ENCODE results near the gene ENTR1. TPM values are rescaled to one million over a fixed set of nuclear protein-coding genes. Genes with fewer than 3 reads are reported as not detected.

The ENTR1 gene
- total RNA-seq, 1 donor from 2014 or later: 57.9 TPM

DNA sequence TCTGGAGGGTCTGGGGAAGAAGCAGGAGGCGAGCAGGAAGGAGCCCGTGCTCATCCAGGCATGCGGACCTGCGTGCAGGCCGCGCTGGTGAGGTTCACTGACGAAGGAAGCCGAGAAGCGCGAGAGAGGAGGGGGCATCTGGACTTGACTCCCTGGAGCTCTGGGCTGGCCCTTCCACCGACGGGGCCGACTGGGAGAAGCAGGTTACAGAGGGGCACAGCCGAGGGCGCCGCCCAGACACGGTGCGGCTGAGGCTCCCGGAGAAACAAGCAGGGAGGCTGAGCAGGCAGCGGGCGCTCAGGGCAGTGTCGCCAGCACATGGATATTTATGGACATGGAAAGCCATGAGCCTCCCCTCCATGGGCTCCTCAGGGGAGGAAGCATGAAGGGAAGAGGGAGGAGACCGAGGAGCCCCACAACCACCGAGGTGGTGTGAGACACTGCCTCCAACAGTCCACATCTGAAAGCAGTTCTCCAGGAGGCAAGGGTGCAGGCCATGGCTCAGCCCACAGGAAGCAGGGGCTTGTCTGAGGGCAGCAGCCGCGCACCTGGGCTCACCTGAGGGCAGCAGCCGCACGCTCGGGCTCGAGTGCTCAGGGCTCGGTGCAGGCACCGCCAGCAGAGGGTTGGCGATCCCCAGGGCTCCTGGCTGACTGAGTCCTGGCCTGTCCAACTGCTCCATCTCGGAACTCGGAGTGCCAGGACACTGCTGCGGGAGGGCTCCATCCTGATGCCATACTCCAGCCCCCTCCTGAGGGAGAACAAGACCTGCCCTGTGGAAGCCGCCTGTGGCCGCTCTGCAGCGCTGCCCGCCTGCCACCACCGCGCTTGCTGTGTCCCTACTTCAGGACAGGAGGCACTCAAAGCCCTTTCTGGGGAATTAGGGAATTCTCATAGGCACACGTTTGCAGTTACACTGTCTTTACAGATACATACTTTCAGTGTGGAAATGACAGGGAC is 44.9 kb upstream of the ENTR1 start:
- H3K27me3 Mint-ChIP-seq (ENCODE audit: unreplicated experiment): no peaks in the 10 kb centered on the region
- TF ChIP-seq, protein P1, sequence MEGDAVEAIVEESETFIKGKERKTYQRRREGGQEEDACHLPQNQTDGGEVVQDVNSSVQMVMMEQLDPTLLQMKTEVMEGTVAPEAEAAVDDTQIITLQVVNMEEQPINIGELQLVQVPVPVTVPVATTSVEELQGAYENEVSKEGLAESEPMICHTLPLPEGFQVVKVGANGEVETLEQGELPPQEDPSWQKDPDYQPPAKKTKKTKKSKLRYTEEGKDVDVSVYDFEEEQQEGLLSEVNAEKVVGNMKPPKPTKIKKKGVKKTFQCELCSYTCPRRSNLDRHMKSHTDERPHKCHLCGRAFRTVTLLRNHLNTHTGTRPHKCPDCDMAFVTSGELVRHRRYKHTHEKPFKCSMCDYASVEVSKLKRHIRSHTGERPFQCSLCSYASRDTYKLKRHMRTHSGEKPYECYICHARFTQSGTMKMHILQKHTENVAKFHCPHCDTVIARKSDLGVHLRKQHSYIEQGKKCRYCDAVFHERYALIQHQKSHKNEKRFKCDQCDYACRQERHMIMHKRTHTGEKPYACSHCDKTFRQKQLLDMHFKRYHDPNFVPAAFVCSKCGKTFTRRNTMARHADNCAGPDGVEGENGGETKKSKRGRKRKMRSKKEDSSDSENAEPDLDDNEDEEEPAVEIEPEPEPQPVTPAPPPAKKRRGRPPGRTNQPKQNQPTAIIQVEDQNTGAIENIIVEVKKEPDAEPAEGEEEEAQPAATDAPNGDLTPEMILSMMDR (IDR thresholded peaks at IDR 0.05): no peak
- H3K9me3 Mint-ChIP-seq (ENCODE audit: unreplicated experiment): no peaks in the 10 kb centered on the region
- H3K27ac Mint-ChIP-seq (ENCODE audit: unreplicated experiment): no peak overlapping the region
- no peak overlapping the region for H3K4me3 Mint-ChIP-seq (ENCODE audit: unreplicated experiment)
- peaks cover 57% of the 10 kb centered on the region for H3K36me3 Mint-ChIP-seq (ENCODE audit: unreplicated experiment)
- DNase-seq (ENCODE audit: extremely low spot score, unreplicated experiment): no peak
- no peaks in the 10 kb centered on the region for H3K4me1 Mint-ChIP-seq (ENCODE audit: unreplicated experiment)

DNA sequence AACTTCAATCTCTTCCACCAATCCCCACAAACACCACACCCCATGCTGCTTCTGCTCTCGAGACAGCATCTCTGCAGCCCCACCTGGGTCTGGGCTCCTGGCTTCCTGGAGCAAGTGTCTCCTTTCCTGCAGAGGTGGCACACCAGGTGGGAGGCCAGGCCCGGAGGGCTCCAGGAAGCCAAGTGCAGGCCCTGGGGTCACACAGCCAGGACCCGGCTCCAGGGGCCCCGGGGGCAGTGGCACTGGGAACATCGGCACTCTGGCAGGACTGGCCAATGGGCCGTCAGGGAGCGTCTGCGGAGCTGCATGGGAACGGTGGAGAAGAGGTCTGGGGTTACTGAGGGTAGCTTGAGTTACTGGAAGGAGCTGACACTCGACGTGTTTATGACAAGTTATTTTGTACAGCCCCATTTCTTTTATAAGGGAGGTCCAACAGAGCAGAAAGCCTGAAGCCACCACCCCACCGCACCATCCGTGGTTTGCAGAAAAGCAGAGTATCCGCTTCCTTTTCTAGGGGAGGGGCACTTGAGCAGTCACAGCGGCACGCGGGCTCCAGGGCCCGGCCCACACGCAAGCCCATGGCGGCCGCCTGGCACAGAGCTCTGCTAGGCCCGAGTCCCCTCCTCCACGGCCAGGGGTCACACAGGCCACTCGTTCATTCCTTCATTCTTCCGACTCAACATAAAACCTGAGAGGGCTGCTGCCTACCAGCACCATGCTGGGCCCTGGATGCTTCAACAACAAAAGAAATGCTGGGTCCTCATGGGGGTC is 43.8 kb upstream of the ENTR1 start:
- DNase-seq (ENCODE audit: extremely low spot score, unreplicated experiment): no peak
- H3K36me3 Mint-ChIP-seq (ENCODE audit: unreplicated experiment): peaks cover 56% of the 10 kb centered on the region
- H3K4me1 Mint-ChIP-seq (ENCODE audit: unreplicated experiment): no peaks in the 10 kb centered on the region
- no peaks in the 10 kb centered on the region for H3K9me3 Mint-ChIP-seq (ENCODE audit: unreplicated experiment)
- no peak overlapping the region for H3K4me3 Mint-ChIP-seq (ENCODE audit: unreplicated experiment)
- H3K27ac Mint-ChIP-seq (ENCODE audit: unreplicated experiment): no peak overlapping the region
- TF ChIP-seq, protein P1 (IDR thresholded peaks at IDR 0.05): no peak
- no peaks in the 10 kb centered on the region for H3K27me3 Mint-ChIP-seq (ENCODE audit: unreplicated experiment)

DNA sequence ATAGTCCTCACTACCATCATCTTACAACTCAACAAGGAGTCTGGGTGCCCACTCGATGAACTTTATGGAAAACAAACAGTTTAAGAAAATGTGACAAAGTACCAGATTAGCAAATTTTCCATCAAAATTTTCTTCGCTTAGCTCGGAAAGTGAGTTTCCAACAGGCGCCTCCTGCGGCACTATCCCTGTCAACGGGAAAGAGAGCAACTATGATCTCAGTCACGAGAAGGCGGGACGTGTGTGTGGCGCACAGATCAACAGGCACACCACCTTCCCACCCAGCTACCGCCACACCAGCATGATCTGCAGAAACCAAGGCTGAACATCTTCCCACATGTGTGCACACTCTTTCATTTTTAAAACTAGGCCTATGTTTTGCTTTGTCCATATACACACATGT is 42.9 kb upstream of the ENTR1 start:
- Mint-ChIP-seq H3K27ac (ENCODE audit: unreplicated experiment) (no peak overlapping the region), H3K27me3 (ENCODE audit: unreplicated experiment) (no peaks in the 10 kb centered on the region), H3K4me1 (ENCODE audit: unreplicated experiment) (no peaks in the 10 kb centered on the region), H3K4me3 (ENCODE audit: unreplicated experiment) (no peak overlapping the region), H3K9me3 (ENCODE audit: unreplicated experiment) (no peaks in the 10 kb centered on the region), H3K36me3 (ENCODE audit: unreplicated experiment) (peaks cover 54% of the 10 kb centered on the region)
- TF ChIP-seq, protein P1 (IDR thresholded peaks at IDR 0.05): no peak
- DNase-seq (ENCODE audit: extremely low spot score, unreplicated experiment): no peak

DNA sequence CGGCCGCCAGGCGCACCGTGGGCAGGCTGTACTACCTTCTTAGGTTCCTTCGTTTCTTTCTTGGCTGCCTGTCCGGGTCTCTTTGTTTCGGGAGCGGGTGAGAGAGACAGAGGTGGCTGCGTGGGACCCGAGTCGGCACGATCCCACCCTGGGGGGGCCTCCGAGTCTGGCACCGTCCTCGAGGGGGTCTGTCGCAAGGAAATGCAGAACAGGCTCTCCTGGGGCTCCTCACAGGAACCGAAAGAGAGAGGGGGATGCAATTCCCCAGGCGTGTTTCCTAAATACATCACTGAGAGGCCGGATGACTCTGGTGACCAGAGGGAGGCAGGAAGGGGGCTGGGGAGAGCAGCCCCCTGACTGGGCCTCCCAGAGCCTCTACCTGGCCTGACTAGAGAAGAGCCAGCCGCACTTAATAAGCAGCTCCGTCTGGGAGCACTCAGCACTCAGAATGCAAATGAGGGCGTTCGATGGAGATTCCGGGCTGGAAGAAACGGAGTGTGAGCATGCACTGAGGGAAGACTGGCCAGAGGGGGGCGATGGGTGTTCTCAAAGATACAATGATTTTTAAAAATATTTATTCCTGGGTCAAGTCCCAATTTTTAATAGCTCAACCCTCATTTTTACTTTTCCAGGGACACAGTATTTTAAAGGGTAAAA is 40.9 kb upstream of the ENTR1 start:
- Mint-ChIP-seq H3K4me3 (ENCODE audit: unreplicated experiment) (no peak overlapping the region), H3K4me1 (ENCODE audit: unreplicated experiment) (no peaks in the 10 kb centered on the region), H3K27ac (ENCODE audit: unreplicated experiment) (no peak overlapping the region), H3K9me3 (ENCODE audit: unreplicated experiment) (no peaks in the 10 kb centered on the region), H3K36me3 (ENCODE audit: unreplicated experiment) (peaks cover 56% of the 10 kb centered on the region), H3K27me3 (ENCODE audit: unreplicated experiment) (no peaks in the 10 kb centered on the region)
- DNase-seq (ENCODE audit: extremely low spot score, unreplicated experiment): no peak
- TF ChIP-seq, protein P1 (IDR thresholded peaks at IDR 0.05): no peak
